NCI-H146 (cell line): ENCODE results near the gene SLC12A5.
A peak's percentile ranks its signal among the peaks of the same experiment; 100 is the strongest.

Experiments used
- DNase-seq: peaks from one replicate; lab custom pipeline; 2025; lab: John Stamatoyannopoulos, UW

SLC12A5 gene

DNA sequence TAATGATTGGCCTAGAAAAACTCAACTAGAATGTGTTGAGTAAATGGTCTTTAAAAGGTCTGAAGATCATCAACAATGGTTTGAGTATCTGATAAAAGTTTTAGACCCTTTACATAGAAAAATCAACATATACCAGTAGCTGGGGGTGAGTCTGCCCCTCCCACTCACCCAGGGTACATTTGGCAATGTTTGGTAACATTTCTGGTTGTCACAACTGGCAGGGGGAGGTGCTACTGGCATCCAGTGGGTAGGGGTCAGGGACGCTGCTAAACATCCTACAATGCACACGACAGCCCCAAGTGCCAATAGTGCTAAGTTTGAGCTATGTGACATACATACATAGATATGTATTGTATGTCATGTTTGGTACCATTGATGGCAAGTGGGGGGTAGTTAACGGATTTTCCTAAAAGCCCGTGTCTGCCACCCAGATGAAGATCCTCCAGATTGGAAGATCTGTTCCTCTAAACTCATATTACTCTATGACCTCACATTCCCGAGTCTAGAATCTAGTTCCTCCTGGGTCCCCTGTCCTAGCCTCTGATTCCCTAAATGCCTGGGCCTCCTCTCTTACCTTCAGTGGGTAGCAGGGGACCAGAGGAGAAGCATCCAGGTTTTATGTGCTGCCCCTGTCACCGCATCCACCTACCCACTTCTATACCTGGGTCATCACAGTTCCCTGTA, 22.9 kb upstream of the SLC12A5 start:
- DNase-seq = no peak

GRCh38 chr20:46006964-46007363, 22.1 kb upstream of the SLC12A5 start:
- no peak for DNase-seq

- no peak for DNase-seq
These were observed 21.3 kb upstream of the SLC12A5 start for GRCh38 chr20:46007671-46008070.

GRCh38 chr20:46009816-46010215, 19.2 kb upstream of the SLC12A5 start:
- no peak for DNase-seq

- DNase-seq = peak; percentile 37
These were observed 18.3 kb upstream of the SLC12A5 start for GRCh38 chr20:46010491-46011391.

DNA sequence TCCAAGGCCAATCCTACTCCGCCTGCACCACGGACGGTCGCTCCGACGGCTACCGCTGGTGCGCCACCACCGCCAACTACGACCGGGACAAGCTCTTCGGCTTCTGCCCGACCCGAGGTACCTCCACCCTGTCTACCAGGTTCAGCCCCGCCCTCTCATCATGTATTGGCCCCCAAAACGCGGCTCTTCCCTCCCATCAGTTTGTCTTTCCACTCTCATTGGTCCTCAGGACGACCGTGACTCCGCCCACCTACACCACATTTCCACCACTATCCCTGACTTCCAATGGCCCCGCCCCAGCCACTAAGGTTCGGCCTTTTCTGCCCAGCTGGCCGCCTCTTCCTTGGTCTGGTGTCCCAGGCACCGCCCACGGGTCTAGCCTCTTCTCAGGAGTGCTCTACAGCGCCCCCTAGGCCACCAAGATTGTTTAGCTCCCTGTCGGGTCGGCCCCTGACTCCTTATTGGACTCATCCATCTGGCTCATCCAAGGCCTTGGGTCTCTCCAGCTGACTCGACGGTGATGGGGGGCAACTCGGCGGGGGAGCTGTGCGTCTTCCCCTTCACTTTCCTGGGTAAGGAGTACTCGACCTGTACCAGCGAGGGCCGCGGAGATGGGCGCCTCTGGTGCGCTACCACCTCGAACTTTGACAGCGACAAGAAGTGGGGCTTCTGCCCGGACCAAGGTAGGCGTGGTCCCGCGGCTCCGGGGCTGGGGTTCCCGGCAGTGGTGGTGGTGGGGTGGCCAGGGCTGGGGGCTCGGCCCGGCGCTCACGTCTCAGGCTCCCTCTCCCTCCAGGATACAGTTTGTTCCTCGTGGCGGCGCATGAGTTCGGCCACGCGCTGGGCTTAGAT, 17.2 kb upstream of the SLC12A5 start:
- peak; percentile 30 for DNase-seq

DNA sequence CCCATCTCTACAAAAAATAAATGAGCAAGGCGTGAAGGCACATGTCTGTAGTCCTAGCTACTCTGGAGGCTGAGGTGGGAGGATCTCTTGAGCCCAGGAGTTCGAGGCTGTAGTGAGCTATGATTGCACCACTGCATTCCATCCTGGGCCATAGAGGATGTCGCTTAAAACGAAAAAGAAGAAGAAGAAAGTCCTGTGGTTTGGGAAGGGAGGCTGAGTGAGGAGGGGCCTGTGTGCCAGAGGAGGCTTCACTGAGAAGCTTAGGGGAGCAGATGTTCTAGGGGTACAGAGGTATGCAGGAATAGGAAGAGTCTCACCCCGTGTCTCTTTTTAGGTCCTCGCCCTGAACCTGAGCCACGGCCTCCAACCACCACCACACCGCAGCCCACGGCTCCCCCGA, 16.1 kb upstream of the SLC12A5 start:
- DNase-seq = no peak

DNA sequence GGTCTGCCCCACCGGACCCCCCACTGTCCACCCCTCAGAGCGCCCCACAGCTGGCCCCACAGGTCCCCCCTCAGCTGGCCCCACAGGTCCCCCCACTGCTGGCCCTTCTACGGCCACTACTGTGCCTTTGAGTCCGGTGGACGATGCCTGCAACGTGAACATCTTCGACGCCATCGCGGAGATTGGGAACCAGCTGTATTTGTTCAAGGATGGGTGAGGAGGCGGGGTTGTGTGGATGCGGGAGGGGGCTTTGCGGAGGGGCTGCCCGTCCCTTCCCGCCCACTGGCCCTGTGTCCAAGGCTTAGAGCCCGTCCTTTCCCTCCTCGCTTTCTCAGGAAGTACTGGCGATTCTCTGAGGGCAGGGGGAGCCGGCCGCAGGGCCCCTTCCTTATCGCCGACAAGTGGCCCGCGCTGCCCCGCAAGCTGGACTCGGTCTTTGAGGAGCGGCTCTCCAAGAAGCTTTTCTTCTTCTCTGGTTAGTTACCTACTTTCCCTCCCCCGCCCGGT, 15.6 kb upstream of the SLC12A5 start:
- peak; percentile 75 for DNase-seq

GRCh38 chr20:46013829-46014516, 15.0 kb upstream of the SLC12A5 start:
- peak; percentile 86 for DNase-seq

- DNase-seq = no peak
These were observed 14.3 kb upstream of the SLC12A5 start for GRCh38 chr20:46014517-46015396.

DNA sequence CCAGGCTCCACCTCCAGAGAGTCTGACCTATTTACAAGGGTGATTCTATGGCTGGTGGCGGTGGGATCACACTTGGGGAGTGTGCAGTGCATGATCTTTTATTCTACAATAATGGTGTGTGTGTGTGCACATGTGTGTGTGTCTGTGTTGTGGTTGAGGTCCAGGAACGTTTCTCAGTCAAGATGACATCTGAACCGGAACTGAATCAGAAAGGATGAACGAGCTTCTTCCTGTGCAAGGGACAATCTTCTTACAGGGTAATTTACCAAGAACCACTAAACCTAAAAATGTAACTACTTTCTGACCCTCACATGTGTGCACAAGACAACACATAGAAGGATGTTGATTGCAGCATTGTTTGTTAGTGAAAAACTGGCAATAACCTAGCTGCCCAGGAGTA, 11.7 kb upstream of the SLC12A5 start:
- no peak for DNase-seq

GRCh38 chr20:46018112-46018511, 10.9 kb upstream of the SLC12A5 start:
- DNase-seq = no peak

- DNase-seq = no peak
These were observed 10.4 kb upstream of the SLC12A5 start for GRCh38 chr20:46018611-46019010.

GRCh38 chr20:46020555-46020954, 8.5 kb upstream of the SLC12A5 start:
- no peak for DNase-seq

- peak; percentile 89 for DNase-seq
These were observed 7.4 kb upstream of the SLC12A5 start for GRCh38 chr20:46021361-46022359.

GRCh38 chr20:46022411-46023147, 6.4 kb upstream of the SLC12A5 start:
- DNase-seq = peak; percentile 55

DNA sequence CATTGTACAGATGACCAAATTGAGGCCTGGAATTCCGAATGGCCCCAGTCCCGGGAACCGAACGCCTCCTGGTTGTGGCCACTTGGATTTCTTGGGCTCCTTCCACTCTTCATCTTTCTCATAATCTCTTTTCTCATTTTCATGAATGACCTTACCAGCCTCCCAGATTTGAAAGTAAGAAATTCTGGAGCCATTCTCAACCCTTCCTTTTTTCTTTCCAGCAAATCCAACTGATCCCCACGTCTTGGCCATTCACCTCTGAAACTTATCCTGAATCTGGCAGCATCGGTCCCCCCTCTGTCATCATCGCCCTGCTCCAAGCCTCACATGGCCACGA, 5.9 kb upstream of the SLC12A5 start:
- DNase-seq = no peak

DNA sequence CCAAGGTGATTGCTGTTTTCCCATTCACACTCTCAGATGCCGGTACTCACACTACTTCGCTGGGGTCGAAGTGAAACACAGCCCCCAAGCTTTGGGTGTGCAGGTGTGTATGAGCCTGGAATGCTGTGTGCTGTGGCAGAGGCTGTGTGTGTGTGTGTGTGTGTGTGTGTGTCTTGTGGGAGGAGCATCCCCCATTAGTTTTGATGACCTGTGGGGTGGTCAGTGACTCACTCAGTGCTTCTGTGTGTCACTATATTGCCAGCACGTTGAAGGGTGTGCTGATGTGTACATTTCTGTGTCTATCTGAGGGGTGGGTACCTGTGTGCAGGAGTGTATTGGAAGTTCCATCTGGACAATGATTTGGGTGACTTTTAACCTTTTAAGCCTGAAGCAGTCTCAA, 5.0 kb upstream of the SLC12A5 start:
- no peak for DNase-seq

DNA sequence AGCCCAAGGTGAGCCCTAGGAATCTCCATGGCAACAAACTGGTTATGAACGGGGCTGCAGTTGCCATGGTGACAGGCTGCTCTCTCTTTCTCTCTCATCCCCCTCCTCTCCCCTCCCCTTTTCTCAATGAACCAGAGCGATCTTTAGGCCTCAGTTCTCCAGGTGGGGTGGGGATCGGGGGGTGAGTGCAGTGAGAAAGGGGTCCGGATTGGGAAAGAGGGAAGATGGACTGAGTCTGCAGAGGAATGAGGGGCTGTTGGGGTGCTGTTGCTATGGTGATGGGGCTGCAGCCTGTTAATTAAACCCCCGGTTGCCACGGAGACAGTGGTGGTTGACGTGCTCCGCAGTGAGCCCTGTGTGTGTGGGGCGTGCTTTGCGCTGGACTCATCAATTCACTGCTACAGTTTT, 3.6 kb upstream of the SLC12A5 start:
- DNase-seq = peak; percentile 6
